ENCODE data around the gene IGF2. TPM values are rescaled to one million over a fixed set of nuclear protein-coding genes. Genes with fewer than 3 reads are reported as not detected.

The IGF2 gene
- polyA plus RNA-seq, 1 experiment, result 20.3 TPM

DNA sequence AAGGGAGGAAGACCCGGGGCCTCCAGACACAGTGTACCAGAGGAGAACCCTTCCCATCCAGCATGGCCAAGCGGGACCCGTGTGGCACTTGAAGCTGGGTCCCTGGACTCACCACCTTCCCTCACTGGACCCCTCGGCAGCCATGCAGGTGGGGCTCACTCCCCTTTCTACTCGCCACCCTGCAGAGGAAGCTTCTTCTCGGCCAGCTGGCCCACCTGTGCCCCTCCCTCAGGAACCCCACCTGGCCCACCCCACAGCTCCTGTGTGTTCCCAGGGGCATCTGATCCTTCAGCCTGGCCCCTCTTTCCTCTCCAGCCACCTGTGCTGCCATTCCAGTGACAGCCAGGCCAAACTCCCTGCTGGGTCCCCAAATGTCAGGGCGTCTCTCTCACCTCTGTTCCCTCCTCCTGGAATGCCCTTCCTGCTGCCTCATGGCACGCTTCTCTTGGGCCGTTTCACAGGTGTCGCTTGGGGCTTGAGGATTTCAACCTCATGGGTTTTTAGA is 38.0 kb downstream of the IGF2 start:
- TF ChIP-seq, protein P1, sequence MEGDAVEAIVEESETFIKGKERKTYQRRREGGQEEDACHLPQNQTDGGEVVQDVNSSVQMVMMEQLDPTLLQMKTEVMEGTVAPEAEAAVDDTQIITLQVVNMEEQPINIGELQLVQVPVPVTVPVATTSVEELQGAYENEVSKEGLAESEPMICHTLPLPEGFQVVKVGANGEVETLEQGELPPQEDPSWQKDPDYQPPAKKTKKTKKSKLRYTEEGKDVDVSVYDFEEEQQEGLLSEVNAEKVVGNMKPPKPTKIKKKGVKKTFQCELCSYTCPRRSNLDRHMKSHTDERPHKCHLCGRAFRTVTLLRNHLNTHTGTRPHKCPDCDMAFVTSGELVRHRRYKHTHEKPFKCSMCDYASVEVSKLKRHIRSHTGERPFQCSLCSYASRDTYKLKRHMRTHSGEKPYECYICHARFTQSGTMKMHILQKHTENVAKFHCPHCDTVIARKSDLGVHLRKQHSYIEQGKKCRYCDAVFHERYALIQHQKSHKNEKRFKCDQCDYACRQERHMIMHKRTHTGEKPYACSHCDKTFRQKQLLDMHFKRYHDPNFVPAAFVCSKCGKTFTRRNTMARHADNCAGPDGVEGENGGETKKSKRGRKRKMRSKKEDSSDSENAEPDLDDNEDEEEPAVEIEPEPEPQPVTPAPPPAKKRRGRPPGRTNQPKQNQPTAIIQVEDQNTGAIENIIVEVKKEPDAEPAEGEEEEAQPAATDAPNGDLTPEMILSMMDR (IDR thresholded peaks at IDR 0.05; ENCODE audit: insufficient read depth, low read depth, low read length), result no peak
- ChIA-PET POLR2A (no interaction called here), CTCF (no interaction called here)
- no peak for DNase-seq (ENCODE audit: low read depth)
- Histone ChIP-seq H3K36me3 (ENCODE audit: control insufficient read depth, insufficient read depth, low read length) (no peaks in the 10 kb centered on the region), H3K27me3 (ENCODE audit: control insufficient read depth, insufficient read depth, low read length) (no peaks in the 10 kb centered on the region; the same call in 1 of the 2 replicates), H3K4me3 (ENCODE audit: low read depth, low read length) (no peak overlapping the region)

DNA sequence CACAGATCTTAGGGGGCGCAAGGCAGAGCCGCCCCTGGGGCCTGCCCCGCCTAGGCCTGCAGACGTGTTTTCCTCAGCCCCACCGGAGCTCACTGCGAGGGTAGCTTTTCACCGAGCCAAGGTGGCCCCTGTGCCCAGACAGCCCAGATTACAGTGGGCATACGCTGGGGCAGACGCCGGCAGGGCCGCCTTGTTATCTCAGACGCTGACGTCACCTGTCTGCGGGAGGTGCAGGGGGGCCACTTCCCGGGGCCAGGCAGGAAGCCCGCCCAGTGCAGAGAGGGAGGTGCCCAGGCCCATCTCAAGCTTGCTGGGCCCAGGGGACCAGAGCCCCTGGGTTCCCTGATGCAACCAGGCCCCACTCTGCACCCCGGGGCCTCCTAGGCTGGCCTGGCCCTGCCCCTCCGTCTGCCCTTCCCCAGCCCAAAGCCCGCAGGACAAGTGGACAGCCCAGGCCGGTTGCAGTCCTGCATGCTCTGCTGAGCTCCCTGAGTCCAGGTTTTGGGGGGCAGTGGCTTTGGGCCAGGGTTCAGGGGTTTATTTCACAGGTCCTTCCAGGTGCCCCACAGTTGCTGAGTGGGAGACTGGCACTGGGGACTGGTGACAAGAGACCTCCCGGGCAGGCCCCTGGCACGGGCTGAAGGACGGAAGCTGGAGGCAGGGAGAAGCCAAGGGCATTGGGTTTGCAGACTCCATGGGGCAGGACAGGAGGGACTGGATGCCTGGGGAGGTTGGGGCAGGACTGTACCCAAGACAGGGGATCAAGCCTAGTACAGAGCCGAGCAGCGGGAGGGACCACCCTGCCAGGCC is 38.6 kb downstream of the IGF2 start:
- Histone ChIP-seq H3K36me3 (ENCODE audit: control insufficient read depth, insufficient read depth, low read length) (no peaks in the 10 kb centered on the region), H3K4me3 (ENCODE audit: low read depth, low read length) (no peak overlapping the region), H3K27me3 (ENCODE audit: control insufficient read depth, insufficient read depth, low read length) (no peaks in the 10 kb centered on the region; the same call in 1 of the 2 replicates)
- DNase-seq (ENCODE audit: low read depth), result no peak
- TF ChIP-seq, protein P1 (IDR thresholded peaks at IDR 0.05; ENCODE audit: insufficient read depth, low read depth, low read length), result no peak
- ChIA-PET POLR2A (no interaction called here), CTCF (interaction anchor here (0.5 to 2.1 kb wide), 2 partner anchors 32 to 50 kb away, joined by 4 to 13 read pairs; no protein-coding TSS in a partner anchor)

DNA sequence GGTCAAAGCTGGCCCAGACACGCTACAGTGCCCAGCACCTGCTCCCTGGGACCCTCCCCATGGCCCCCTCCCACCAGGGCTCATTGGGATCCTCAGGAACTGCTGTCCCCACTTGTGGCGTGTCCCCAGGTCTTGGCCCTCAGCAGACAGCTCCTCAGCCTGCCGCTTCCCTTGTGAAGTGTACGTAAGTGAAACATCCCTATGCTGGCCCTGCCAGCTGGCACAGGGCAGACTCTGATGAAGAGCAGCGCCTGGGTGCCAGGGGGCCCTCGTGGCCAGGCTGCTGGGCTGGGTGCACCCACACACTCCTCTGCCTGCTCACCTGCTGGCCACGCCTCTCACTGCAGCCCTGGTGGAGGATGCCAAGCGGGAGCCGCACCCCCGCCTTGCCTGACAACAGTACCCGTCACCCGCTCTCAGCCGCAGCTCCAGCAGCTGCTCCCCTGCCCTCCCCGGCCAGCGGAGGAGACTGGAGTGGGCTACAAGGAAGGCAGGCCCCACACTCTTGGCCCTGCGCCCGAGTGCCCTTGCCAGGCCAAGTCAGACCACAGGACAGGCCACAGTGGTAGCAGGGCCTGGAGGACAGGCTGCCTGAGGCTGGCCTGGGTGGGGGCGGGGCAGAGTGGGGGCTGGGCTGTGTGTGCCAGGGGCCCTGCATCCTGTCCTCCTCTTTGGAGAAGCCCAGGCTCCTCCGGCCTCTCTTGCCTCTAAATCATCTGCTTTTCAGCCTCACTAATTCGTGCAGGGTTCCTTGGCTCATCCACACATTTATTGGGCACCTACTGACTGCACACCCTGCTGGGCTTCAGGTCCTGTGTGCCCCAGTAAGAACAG is 39.5 kb downstream of the IGF2 start:
- no peak for DNase-seq (ENCODE audit: low read depth)
- no peak overlapping the region for H3K4me3 ChIP-seq (ENCODE audit: low read depth, low read length)
- no peaks in the 10 kb centered on the region; the same call in 1 of the 2 replicates for H3K27me3 ChIP-seq (ENCODE audit: control insufficient read depth, insufficient read depth, low read length)
- ChIA-PET CTCF (interaction anchor here (2.1 kb wide), 1 partner anchor 51 kb away, joined by 13 read pairs; no protein-coding TSS in a partner anchor), POLR2A (no interaction called here)
- H3K36me3 ChIP-seq (ENCODE audit: control insufficient read depth, insufficient read depth, low read length), result no peaks in the 10 kb centered on the region
- TF ChIP-seq, protein P1 (IDR thresholded peaks at IDR 0.05; ENCODE audit: insufficient read depth, low read depth, low read length), result no peak

DNA sequence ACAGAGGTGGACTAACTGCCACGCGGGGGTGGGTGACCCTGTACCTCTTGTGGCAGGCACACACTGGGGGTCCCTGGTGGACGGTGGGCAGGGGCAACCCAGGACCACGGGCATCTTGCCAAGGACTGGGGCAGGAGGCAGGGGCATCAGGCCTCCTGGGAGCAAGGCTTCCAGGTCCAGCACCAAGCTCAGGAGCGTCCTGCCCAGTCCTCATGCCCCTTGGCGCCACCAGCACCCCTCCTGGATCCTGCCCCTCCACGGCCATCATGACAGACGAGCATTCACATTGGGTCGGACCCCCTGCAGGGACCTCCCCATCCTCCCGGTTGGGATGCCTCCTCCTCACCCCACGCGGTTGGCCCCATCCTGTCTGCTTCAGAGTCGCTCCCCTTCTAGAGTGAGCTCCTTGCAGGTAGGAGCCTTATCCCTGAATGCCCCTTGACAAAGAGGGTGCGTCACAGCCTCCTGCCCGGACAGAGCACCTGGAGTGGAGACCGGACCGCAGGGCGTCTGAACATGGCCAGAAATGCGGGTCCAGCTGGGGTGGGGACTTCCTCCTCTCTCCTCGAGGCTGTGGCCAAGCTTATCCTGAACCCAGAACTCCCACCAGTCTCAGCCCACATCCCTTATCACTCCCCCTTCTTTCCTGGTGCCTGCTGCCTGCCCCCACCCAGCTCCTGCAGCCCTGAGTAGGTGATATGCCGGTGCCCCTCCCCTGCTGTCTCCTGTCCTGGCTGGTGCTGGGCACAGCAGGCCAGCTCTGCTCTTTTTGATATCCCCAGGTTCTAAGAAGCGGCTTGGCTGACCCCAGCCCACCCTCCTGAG is 40.3 kb downstream of the IGF2 start:
- no peaks in the 10 kb centered on the region; the same call in 1 of the 2 replicates for H3K27me3 ChIP-seq (ENCODE audit: control insufficient read depth, insufficient read depth, low read length)
- DNase-seq (ENCODE audit: low read depth), result no peak
- H3K4me3 ChIP-seq (ENCODE audit: low read depth, low read length), result no peak overlapping the region
- ChIA-PET POLR2A (no interaction called here), CTCF (interaction anchor here (2.1 kb wide), 1 partner anchor 52 kb away, joined by 13 read pairs; no protein-coding TSS in a partner anchor)
- TF ChIP-seq, protein P1 (IDR thresholded peaks at IDR 0.05; ENCODE audit: insufficient read depth, low read depth, low read length), result no peak
- H3K36me3 ChIP-seq (ENCODE audit: control insufficient read depth, insufficient read depth, low read length), result no peaks in the 10 kb centered on the region
